Measurements from ENCODE around the gene CADM1. TPM values are rescaled to one million over a fixed set of nuclear protein-coding genes. Genes with fewer than 3 reads are reported as not detected.
"Not testable (repeated sequence)": the region's sequence is repeated elsewhere in the genome, so short reads cannot be mapped to it uniquely, and the experiment has no call there.

CADM1 gene
- total RNA-seq, 1 donor from 2014 or later: 51.1 TPM

- Histone ChIP-seq H3K36me3 (no peaks in the 10 kb centered on the region), H3K27ac (replicated peaks) (no peak overlapping the region), H3K4me1 (no peaks in the 10 kb centered on the region), H3K9me3 (replicated peaks) (no peaks in the 10 kb centered on the region), H3K27me3 (ENCODE audit: low read depth) (no peaks in the 10 kb centered on the region), H3K4me3 (no peak overlapping the region)
- intact Hi-C loops (cut with micrococcal nuclease): no loop called here
- TF ChIP-seq, protein P1, sequence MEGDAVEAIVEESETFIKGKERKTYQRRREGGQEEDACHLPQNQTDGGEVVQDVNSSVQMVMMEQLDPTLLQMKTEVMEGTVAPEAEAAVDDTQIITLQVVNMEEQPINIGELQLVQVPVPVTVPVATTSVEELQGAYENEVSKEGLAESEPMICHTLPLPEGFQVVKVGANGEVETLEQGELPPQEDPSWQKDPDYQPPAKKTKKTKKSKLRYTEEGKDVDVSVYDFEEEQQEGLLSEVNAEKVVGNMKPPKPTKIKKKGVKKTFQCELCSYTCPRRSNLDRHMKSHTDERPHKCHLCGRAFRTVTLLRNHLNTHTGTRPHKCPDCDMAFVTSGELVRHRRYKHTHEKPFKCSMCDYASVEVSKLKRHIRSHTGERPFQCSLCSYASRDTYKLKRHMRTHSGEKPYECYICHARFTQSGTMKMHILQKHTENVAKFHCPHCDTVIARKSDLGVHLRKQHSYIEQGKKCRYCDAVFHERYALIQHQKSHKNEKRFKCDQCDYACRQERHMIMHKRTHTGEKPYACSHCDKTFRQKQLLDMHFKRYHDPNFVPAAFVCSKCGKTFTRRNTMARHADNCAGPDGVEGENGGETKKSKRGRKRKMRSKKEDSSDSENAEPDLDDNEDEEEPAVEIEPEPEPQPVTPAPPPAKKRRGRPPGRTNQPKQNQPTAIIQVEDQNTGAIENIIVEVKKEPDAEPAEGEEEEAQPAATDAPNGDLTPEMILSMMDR (IDR thresholded peaks at IDR 0.05; ENCODE audit: borderline replicate concordance): no peak
- no peak for DNase-seq
Measured at GRCh38 chr11:115476463-115477286, 27.5 kb downstream of the CADM1 start.

- TF ChIP-seq, protein P1 (IDR thresholded peaks at IDR 0.05; ENCODE audit: borderline replicate concordance): no peak
- no peaks in the 10 kb centered on the region for H3K4me1 ChIP-seq
- intact Hi-C loops (cut with micrococcal nuclease): no loop called here
- no peak for DNase-seq
- no peaks in the 10 kb centered on the region for H3K36me3 ChIP-seq
- H3K4me3 ChIP-seq: no peak overlapping the region
- H3K9me3 ChIP-seq (replicated peaks): no peaks in the 10 kb centered on the region
- no peaks in the 10 kb centered on the region for H3K27me3 ChIP-seq (ENCODE audit: low read depth)
- H3K27ac ChIP-seq (replicated peaks): no peak overlapping the region
Measured at GRCh38 chr11:115475564-115475963, 28.7 kb downstream of the CADM1 start.

DNA sequence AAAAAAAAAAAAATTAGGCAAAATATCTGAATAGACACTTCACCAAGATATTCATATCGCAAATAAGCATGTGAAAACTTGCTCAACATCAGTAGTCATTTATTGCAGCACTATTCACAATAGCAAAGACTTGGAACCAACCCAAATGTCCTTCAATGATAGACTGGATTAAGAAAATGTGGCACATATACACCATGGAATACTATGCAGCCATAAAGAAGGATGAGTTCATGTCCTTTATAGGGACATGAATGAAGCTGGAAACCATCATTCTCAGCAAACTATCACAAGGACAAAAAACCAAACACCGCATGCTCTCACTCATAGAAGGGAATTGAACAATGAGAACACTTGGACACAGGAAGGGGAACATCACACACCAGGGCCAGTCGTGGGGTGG lies 29.9 kb downstream of the CADM1 start:
- H3K4me1 ChIP-seq; intact Hi-C loops (cut with micrococcal nuclease); DNase-seq; H3K4me3 ChIP-seq; H3K27me3 ChIP-seq (ENCODE audit: low read depth); H3K9me3 ChIP-seq (replicated peaks); H3K36me3 ChIP-seq; H3K27ac ChIP-seq (replicated peaks): not testable (repeated sequence)

DNA sequence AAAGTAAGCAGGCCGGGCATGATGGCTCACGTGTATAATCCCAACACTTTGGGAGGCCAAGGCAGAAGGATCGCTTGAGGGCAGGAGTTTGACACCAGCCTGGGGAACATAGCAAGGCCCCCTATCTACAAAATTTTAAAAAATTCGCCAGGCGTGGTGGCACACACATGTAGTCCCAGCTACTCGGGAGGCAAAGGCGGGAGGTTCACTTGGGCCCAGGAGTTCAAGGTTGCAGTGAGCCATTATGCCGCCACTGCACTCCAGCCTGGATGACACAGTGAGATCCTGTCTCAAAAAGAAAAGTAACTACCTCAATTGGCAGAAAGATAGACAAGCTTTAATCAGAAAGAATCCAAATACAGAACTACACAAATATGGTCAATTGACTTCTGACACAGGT lies 31.0 kb downstream of the CADM1 start:
- TF ChIP-seq, protein P1 (IDR thresholded peaks at IDR 0.05; ENCODE audit: borderline replicate concordance): no peak
- Histone ChIP-seq H3K9me3 (replicated peaks) (no peaks in the 10 kb centered on the region), H3K27me3 (ENCODE audit: low read depth) (no peaks in the 10 kb centered on the region), H3K4me3 (no peak overlapping the region), H3K4me1 (no peaks in the 10 kb centered on the region), H3K27ac (replicated peaks) (no peak overlapping the region), H3K36me3 (no peaks in the 10 kb centered on the region)
- intact Hi-C loops (cut with micrococcal nuclease): no loop called here
- no peak for DNase-seq

DNA sequence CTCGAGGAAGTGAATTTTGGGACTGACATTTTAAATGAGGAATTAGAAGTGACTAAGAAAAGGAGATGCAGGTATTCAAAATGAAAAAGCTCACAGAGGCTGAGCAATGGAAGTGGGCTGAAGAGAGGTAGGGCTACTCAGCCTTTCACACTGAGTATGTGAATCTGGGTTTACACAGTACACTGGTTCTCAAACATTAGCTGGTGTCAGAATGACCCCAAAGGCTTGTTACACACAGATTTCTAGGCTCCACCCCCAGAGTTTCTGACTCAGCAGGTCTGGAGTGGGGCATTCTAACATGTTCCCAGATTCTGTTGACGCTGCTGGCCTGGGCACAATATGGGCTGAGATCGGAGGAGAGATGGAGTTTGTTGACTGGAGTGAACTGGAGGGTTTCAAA lies 32.8 kb downstream of the CADM1 start:
- TF ChIP-seq, protein P1 (IDR thresholded peaks at IDR 0.05; ENCODE audit: borderline replicate concordance): no peak
- intact Hi-C loops (cut with micrococcal nuclease): no loop called here
- H3K4me3 ChIP-seq: no peak overlapping the region
- H3K9me3 ChIP-seq (replicated peaks): no peaks in the 10 kb centered on the region
- no peaks in the 10 kb centered on the region for H3K27me3 ChIP-seq (ENCODE audit: low read depth)
- no peaks in the 10 kb centered on the region for H3K36me3 ChIP-seq
- H3K4me1 ChIP-seq: no peaks in the 10 kb centered on the region
- no peak overlapping the region for H3K27ac ChIP-seq (replicated peaks)
- no peak for DNase-seq

- Histone ChIP-seq H3K27ac (replicated peaks) (no peak overlapping the region), H3K4me1 (no peaks in the 10 kb centered on the region), H3K4me3 (no peak overlapping the region), H3K27me3 (ENCODE audit: low read depth) (no peaks in the 10 kb centered on the region), H3K36me3 (no peaks in the 10 kb centered on the region), H3K9me3 (replicated peaks) (no peaks in the 10 kb centered on the region)
- intact Hi-C loops (cut with micrococcal nuclease): no loop called here
- TF ChIP-seq, protein P1 (IDR thresholded peaks at IDR 0.05; ENCODE audit: borderline replicate concordance): no peak
- no peak for DNase-seq
Measured at GRCh38 chr11:115470928-115471327, 33.3 kb downstream of the CADM1 start.
